Anterior cingulate cortex (tissue), 58 donors: ENCODE data around the gene RNF126.
A peak's percentile ranks its signal among the peaks of the same experiment; 100 is the strongest.
"Not testable (repeated sequence)": the region's sequence is repeated elsewhere in the genome, so short reads cannot be mapped to it uniquely, and the experiment has no call there.

Experiments
- DNase-seq, 58 donors: peaks; one replicate each; lab custom pipeline; 2025; lab: John Stamatoyannopoulos, UW

RNF126 gene

DNA sequence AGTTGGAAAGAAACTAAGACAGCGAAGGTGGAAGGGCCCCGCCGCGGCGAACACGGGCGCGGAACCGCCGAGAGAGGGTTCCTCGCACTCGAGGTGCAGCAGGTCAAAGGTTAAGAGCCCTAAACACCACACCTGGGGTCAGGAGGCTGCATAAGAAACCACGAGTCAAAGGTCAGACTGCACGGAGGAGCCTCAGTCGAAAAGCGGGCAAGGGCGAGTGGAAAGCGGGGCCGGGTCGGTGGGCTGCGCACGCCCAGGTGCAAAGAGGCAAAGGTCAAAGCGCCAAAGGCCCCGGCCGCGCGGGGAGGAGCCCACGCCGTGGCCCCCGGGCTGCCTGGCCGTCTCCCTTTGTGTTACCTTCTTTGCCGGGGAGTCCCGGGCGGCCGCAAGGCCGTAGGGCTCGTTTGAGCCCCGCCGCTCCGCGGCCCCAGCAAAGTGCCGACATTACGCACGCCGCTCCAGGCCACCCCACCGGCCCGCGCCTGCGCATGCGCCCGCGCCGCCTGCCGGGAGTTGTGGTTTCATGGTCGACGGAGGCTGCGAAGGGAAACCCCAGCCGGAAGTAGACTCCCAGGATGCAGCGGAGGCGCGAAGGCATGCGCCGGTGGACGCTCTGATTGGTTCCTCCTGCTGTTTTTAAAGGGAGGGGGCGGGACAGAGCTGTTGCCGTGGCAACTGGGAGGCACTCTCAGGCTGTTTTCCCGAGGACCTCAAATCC lies 29.8 kb downstream of the RNF126 start, which contains the start of gene POLRMT:
TSS of gene POLRMT (minus strand) at position 470 of the 718 bp plus-strand sequence. CDS start at position 445, 25 bp downstream.
- DNase-seq: peak; percentile 78 to 98 (median 94)

GRCh38 chr19:632579-633067 lies 30.4 kb downstream of the RNF126 start:
- DNase-seq: no peak

GRCh38 chr19:629961-630714 lies 32.9 kb downstream of the RNF126 start:
- peak in 1 of 58 donors; percentile 15 for DNase-seq

DNA sequence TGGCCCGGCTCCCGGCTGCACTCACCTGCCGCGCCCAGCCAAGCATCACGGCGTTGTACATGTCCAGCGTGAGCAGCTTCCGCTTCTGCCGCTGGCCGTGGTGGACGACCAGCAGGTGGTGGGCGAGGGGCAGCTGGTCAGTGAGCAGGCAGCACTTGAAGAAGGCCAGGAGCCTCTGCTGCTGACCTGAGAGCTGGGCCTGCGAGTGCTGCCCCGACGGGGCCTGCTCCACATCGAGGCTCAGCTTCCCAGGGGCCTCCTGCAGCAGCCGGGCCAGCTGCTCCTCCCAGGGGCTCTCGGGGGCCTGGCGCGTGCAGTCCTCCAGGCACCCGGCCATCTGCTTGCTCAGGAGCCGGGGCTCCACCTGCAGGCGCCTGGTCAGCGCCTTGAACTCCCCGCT lies 33.5 kb downstream of the RNF126 start:
- DNase-seq: not testable (repeated sequence)

DNA sequence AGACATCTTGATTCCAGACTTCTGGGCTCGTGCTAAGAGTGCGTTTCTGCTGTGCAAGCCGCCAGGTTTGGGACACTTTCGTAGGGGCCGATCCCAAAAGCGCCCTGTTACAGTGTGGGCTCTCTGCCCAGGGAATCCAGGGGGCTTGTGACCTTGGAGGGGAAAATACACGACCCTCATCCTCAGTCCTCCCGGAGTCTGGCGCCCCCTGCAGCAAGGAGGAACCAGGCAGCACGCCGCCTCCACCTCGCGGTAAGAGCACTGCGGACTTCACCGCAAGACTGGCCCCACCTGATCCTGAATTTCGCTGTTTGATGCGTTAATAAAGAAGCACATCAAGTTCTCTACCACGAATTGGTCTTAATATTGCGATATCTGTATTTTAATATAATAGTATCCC lies 34.8 kb downstream of the RNF126 start:
- peak in 1 of 58 donors; percentile 5 for DNase-seq

- DNase-seq: not testable (repeated sequence)
Observed at GRCh38 chr19:626566-626965, 36.4 kb downstream of the RNF126 start.

- DNase-seq: no peak
Observed at GRCh38 chr19:625257-625656, 37.8 kb downstream of the RNF126 start.

GRCh38 chr19:624433-625109 lies 38.4 kb downstream of the RNF126 start:
- DNase-seq: no peak

DNA sequence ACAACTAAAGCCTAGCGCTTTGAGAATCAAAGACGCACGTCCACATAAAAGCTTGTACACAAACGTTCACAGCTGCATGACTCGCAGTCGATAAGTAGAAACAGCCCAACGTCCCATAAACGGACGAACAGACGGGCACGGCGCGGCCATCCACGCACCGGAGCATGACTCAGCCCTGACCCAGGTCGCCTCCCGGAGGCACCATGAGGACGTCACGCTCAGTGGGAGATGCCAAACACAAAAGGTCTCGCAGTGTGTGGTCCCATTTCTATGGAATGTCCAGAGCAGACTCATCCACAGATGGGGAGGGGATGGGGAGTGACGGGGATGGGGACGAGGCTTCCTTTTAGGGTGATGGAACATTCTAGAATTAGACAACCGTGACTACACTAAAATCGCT lies 39.0 kb downstream of the RNF126 start:
- peak in 3 of 58 donors; percentile 13 to 50 (median 18) for DNase-seq

DNA sequence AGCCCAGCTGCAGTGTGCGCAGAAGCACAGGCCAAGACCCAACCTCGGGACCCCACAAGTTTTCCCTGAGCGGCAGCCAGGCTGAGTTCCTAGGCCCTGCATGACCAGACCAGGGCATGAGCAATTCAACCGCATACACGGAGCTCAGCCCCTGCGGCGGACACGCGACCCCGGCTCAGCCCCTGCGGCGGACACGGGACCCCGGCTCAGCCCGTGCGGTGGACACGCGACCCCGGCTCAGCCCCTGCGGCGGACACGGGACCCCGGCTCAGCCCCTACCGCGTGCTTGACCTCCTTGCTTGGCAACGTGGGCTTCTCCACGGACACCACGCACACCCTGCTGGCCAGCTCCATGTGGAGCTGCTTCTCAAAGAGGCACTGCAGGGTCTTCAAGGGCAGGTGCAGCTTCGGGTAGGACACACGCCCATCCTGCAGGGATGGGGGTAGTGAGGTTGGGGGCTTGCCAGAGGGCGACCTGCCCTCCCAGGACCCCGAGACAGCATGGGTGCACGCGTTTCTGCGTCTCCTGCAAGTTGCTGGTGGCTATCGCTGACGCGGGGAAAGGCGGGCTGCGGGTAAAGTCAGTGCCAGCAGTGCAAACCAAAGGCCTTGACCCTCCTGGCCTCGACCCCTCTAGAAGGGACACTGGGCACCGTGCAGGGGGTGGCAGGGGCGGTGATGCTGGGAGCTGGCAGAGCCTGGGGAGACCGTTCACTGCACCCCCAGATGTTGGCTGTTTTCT lies 39.7 kb downstream of the RNF126 start:
- DNase-seq: no peak

DNA sequence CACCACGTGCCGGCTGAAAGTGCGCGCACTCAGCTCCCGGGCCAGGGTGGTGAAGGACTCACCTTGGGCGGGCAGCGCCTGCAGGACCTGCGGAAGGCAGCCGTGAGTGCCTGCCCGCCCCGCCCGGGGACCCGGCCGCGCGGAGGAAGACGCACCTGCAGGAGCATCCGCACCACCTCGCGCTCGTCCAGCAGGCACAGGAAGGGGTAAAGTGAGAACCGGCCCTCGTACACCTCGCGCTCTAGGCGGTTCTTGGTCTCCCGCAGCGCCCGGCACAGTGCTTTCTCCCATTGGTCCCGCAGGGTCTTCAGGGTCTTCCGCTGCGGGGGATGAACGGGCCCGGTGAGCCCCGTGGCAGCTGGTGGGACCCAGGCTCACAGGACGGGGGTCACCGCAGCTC lies 40.3 kb downstream of the RNF126 start:
- no peak for DNase-seq

DNA sequence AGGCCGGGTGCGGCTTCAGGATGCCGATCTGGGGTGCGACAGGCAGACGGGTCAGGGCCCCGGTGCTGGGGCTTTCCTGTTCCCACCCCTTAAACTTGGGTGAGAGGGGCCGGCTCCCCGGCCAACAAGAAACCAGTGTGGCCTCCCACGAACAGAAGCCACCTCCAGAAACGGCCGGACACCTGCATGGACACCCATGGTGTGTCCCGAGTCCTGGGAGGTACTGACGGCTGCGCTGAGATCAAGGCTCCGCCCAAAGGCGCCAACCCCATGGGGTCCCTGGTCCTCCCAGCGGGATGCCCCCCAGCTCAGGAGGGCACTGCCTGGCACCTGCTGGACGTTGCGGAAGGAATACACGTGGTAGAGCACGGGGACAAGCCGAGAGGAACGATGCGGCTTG lies 41.2 kb downstream of the RNF126 start:
- DNase-seq: no peak

DNA sequence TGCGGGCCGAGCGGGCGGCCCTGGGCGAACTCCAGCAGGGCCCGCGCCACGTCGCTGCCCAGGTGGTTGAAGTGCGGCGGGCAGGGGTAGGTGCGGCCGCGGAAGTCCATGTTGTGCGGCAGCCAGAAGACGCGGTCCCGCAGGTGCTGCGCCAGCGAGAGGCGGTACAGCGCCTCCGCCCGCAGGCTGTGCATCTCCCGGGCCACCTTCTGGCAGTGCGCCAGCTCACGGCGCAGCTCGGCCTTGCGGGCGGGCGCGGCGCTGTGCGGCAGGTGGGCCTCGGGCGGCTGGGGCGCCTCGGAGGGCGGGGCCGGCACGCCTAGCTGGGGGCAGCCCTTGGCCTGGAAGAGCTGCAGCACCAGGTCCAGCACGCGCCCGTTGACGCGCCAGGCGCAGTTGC lies 41.8 kb downstream of the RNF126 start:
- DNase-seq: not testable (repeated sequence)

DNA sequence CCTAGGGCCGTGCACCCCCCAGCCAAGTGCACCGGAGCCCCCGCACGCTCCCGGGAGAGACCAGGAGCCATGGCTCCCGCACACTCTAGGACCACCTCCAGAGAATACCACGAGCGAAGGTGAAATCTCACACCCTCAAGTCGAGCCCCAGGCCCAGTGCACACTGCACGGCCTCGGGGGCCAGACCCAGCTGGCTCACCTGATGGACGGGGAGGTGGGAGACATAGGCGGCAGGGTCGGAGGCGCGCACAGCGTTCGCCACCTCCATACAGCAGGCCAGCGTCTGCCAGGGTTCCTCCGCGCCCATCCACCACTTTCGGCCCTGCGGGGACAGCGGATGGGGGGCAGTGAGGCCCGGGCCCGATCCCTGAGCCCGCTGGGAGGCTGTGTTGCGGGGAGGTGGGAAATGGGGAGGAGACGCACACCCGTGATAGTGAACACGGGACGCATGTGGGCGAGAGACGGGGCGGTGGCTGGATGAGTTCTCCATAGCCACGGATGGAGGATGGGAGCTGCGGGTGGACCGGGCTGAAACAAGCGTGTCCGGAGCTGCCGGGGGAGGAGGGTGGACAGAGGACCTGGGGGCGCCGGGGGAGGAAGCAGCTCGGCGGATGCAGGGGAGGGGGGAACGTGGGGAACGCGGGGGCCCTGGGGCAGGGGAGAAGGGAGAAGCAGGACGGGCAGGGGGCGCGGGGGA lies 42.7 kb downstream of the RNF126 start:
- DNase-seq: no peak

DNA sequence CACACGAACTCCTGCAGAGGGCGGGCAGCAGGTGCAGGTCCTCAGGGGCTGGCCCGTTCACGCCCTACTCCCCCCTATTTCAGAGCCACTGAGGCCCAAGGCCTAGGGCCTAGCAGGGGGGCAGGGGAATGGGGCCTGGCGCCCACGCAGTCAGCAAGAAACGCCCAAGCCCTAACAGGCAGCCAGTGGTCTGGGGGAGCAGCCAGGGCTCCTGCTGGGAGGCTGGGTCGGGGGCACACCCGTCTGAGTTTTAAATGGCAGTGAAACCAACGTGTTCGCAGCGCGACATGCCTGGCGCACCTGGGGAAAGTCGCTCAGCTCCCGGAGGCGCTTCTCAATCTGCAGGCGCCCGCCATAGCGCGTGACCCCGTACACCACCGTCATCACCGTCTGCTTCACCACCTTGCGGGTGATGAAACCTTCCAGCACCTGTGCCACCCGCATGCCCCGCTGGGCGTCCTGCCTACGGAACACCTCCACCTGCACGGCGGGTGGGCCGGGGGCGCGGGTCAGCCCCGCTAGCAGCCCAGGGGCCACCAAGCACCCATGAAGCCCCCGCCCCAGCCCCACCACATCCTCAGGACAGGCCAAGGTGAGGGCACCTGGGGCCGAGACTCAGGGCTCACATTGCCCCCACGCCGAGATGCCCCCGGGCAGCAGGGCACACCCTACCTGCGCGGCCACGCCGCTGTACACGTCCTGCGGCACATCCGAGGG lies 43.6 kb downstream of the RNF126 start:
- DNase-seq: no peak

DNA sequence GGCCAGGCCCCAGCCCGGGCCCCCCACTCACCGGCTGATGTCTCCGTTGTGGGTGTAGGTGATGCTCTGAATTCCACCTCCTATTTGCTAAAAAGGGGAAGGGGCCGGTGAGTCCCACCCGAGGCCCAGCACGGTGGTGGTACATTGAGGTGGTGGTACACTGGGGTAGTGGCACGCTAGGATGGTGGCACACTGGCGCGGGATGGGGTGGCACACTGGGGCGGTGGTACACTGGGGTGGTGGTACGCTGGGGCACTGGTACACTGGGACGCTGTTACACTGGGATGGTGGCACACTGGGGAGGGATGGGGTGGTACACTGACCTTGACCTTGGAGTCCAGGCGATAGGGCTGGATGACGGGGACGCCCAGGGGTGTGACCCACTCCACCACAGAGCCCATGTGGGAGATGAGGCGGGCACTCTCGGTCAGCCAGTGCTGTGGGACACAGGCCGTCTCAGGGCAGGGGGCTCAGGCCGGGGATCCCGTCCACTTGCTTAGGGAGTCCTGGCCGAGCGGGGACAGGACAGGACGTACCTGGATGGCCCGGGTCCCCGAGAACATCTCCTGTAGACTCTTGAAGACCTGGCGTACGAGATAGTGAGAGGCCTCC lies 44.2 kb downstream of the RNF126 start:
- DNase-seq: no peak

- DNase-seq: no peak
Observed at GRCh38 chr19:618247-618619, 44.8 kb downstream of the RNF126 start.

DNA sequence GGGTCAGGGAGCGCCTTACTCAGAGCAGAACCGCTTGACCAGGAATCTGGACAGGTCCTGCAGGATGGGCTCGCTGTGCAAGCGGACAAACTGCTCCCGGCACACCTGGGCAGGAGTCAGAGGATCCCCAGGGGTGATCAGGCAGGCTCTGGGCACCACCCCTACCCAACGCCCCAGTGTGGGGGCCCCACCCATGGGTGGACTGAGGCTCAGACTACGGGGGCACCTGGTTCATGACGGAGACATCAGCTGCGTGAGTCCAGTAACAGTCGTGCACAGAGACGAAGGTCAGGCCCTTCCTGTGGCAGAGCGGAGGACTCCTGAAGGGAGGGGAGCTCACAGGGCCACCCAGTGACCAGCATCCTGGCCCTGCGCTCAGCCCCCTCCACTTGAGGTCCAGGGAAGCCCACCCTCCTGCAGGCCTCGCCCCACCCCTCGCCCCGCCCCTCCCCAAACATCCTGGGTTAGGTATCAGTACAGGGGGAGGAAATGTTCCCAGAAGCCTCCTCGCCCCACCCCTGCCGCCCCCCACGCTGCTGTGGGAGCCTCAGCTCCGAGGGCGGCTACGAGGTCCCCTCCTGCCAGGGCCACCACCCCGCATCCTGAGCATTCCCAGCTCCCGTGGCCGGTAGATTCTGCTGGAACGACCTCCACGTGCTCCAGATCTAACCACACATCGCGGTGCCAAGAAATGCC lies 45.3 kb downstream of the RNF126 start:
- DNase-seq: no peak
